NCI-H510A (cell line): ENCODE measurements around the gene MED26.
"Not testable (repeated sequence)": the region's sequence is repeated elsewhere in the genome, so short reads cannot be mapped to it uniquely, and the experiment has no call there.

Experiments
- DNase-seq: peaks from one replicate; lab custom pipeline; 2025; lab: John Stamatoyannopoulos, UW

MED26 gene, protein sequence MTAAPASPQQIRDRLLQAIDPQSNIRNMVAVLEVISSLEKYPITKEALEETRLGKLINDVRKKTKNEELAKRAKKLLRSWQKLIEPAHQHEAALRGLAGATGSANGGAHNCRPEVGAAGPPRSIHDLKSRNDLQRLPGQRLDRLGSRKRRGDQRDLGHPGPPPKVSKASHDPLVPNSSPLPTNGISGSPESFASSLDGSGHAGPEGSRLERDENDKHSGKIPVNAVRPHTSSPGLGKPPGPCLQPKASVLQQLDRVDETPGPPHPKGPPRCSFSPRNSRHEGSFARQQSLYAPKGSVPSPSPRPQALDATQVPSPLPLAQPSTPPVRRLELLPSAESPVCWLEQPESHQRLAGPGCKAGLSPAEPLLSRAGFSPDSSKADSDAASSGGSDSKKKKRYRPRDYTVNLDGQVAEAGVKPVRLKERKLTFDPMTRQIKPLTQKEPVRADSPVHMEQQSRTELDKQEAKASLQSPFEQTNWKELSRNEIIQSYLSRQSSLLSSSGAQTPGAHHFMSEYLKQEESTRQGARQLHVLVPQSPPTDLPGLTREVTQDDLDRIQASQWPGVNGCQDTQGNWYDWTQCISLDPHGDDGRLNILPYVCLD

DNA sequence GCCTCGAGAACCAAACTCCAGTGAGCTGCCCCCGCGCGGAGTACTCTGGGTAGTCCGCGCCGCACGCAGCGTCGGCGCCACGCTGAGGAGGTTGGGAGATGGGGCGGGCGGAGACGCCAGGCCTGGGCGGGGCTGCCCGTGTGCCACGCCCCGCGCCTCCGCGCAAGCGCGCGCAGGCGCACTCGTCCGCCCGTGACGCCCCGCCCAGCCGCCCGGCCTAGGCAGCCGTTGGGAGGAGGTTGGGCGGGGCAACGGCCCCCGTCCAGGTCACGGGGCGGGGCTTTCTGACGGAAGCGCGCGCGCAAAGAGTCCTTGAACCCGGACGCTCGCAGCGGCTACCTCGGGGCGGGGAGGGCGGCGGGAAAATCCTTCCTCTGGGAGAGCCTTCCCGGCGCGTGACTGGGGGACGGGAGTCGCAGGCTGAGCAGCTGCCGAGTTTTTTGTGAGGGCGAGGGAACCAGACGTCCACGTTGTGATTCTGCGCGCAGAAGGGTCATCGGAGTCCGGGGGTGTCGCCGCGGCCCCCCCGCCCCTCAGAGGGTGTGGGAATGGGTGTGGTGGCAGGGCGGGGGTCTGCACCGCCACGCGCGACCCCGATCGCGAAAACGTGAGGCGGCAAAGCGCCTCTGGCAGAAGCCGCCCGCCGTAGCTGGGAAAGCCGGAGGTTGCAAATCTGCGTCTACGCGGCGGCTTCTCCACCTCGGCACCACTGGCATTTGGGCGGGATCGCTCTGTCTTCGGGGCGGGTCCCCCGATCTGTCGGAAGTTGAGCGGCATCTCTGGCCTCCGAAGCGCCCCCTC lies at the start of gene MED26:
TSS of gene MED26 (minus strand) at position 22 of the 801 bp plus-strand sequence. CDS start 261 bp downstream, outside the sequence.
- DNase-seq = peak; percentile 97

- no peak for DNase-seq
These were observed 49.1 kb upstream of the MED26 start for GRCh38 chr19:16677055-16677454.

GRCh38 chr19:16676101-16676798 lies 48.2 kb upstream of the MED26 start:
- DNase-seq = no peak

DNA sequence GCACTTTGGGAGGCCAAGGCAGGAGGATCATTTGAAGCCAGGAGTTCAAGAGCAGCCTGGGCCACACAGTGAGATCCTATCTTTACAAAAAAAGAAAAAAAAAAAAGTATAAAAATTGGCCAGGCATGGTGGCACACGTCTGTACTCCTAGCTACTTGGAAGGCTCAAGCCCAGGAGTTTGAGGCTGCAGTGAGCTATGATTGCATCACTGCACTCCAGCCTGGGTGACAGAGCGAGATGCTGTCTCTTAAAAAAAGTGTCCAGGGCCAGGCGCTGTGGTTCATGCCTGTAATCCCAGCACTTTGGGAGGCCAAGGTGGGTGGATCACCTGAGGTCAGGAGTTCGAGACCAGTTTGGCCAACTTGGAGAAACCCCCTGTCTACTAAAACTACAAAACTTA lies 45.8 kb upstream of the MED26 start:
- DNase-seq = not testable (repeated sequence)

GRCh38 chr19:16673231-16673630 lies 45.2 kb upstream of the MED26 start:
- DNase-seq = no peak

GRCh38 chr19:16671652-16672274 lies 43.8 kb upstream of the MED26 start:
- no peak for DNase-seq

DNA sequence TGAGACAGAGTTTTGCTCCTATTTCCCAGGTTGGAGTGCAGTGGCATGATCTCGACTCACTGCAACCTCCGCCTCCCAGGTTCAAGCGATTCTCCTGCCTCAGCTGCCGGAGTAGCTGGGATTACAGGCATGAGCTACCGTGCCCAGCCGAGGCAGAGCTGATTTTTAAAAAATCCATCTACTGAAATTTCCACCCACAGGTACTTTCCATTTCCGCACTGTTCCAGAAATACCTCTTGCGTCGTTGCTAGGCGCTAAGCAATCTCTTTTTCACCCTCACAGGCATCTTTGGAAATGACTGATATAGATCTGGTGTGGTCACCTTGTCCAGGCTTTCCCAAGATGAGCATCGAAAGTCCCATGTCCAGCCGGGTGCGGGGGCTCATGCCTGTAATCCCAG lies 42.3 kb upstream of the MED26 start:
- DNase-seq = no peak

- not testable (repeated sequence) for DNase-seq
These were observed 40.7 kb upstream of the MED26 start for GRCh38 chr19:16668702-16669101.

DNA sequence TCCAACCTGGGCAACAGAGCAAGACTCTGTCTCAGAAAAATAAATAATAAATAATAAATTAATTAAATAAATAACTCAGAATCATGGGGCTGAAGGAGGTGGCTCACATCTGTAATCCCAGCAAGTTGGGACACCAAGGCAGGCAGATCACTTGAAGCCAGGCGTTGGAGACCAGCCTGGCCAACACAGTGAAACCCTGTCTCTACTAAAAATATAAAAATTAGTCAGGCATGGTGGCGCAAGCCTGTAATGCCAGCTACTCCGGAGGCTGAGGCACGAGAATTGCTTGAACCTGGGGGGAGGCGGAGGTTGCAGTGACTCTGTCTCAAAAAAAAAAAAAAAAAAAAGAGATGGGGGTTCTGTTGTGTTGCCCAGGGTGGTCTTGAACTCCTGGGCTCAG lies 40.2 kb upstream of the MED26 start:
- no peak for DNase-seq

- DNase-seq = no peak
These were observed 33.6 kb upstream of the MED26 start for GRCh38 chr19:16661480-16662034.

- DNase-seq = peak; percentile 41
These were observed 32.9 kb upstream of the MED26 start, which contains the start of gene TMEM38A for GRCh38 chr19:16660763-16661479. TMEM38A (plus strand) TSS chr19:16661139; CDS start chr19:16661218, 79 bp downstream.

DNA sequence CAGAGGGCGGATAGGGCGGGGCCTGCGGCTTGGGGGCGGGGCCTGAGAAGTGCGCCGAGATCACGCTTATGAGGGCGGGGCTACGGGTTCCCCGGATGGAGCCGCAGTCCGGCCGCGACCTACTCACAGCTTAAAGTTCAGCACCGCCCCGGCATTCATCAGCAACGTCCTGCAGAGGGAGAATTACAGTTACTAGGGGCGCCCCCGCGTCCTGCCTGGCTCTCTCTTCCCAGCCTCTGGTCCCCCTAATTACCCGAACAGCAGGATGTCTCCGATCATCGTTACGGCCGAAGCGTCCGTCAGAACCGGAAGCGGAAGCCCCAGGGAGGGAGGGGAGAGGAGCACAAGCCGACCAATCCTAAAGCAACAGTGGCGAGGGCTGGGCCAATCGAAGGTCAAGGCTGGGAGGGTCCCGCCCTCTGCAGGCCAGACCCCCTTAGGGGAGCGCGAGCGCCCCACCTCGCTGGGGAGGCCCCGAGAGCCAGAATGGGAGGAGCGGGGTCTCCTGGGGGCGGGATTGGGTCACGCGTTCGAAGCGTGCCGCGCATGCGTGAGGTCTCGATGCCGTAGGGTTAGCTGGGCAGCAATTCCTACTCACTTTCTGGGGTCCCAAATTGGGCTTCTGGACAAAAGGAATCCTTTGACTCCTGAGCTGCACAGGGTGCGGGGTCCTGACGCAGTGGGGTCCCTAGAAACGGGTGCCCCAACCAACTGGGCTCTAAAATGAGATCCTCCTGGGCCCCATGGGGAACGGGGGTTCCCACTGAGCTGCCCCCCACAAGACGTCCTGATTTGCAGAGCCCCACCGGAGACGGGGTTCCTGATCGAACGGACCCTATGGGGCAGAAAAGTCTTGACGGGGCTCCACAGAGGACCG lies 32.1 kb upstream of the MED26 start, which contains the start of gene SMIM7:
TSS of gene SMIM7 (minus strand) at position 313 of the 877 bp plus-strand sequence. CDS start at position 279, 34 bp downstream.
- peak; percentile 95 for DNase-seq

- DNase-seq = no peak
These were observed 31.4 kb upstream of the MED26 start for GRCh38 chr19:16659464-16659831.

- no peak for DNase-seq
These were observed 29.4 kb upstream of the MED26 start for GRCh38 chr19:16657384-16657783.

- DNase-seq = no peak
These were observed 27.7 kb upstream of the MED26 start for GRCh38 chr19:16655727-16656126.

GRCh38 chr19:16654627-16655026 lies 26.6 kb upstream of the MED26 start:
- DNase-seq = no peak

- DNase-seq = no peak
These were observed 26.1 kb upstream of the MED26 start for GRCh38 chr19:16654140-16654539.

- DNase-seq = no peak
These were observed 24.9 kb upstream of the MED26 start for GRCh38 chr19:16652854-16653253.

DNA sequence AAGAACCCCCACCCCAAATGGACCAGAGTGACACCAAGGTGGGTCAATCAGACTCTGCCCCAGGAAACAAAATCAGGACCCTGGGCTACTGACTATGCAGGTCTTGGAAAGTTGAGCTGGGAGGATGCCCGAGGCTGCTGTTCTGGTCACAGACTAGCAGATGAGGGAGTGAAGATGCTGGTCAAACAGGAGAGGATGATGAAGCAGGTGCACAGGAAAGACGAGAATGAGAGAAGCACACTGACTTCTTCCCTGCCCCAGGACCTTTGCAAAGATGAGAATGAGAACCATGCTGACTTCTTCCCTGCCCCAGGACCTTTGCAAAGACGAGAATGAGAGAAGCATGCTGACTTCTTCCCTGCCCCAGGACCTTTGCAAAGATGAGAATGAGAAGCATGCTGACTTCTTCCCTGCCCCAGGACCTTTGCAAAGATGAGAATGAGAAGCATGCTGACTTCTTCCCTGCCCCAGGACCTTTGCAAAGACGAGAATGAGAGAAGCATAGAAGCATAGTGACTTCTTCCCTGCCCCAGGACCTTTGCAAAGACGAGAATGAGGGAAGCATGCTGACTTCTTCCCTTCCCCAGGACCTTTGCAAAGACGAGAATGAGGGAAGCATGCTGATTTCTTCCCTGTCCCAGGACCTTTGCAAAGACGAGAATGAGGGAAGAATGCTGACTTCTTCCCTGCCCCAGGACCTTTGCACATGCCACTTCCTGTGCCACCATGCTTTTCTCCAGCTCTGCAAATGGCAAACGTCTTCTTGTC lies 23.6 kb upstream of the MED26 start:
- not testable (repeated sequence) for DNase-seq
